Cortex of kidney (tissue), 1 donor: ENCODE results near the gene TMEM209.
"Not testable (repeated sequence)": the region's sequence is repeated elsewhere in the genome, so short reads cannot be mapped to it uniquely, and the experiment has no call there.

Experiments
- DNase-seq: peaks from one replicate; lab custom pipeline; 2025; lab: John Stamatoyannopoulos, UW

The TMEM209 gene

GRCh38 chr7:130126840-130127239, 78.4 kb downstream of the TMEM209 start:
- not testable (repeated sequence) for DNase-seq

DNA sequence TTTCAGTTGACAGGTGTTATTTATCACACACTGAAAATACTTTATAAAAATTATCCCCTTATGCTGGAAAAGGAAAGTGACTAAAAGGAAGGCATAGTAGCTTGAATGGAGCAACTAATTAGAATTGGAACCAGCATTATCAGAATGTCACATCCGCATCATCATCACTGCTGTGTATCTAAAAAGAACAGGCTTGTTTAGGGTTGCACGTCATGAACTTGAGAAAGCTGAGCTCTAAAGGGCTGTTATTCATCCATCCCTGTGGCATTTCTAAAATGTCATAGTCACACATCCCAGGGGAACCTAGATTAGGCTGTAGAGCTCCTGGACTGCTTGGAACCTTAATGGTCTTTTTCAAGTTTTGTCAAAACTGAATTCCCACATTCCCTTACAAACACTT, 80.5 kb downstream of the TMEM209 start:
- DNase-seq, result no peak

DNA sequence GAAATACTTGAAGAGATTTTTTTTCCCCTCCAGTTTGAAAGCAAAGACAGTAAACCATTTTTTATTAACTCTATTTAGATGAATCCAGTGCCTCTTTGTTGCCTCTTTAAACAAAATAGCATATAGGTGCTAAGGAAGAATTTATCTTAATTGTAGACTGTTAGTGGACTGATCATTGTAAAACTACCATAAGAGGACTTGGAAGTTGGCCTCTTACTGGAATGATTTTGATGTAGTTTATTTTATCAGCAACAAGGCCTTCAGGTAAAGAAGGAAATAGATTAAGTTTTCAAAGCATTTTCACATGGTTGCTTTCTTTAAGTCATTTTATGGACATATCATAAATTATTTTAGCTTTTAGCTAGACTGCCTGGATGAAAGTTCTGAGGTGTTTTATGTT, 81.7 kb downstream of the TMEM209 start:
- DNase-seq, result no peak

- no peak for DNase-seq
These were observed 86.4 kb downstream of the TMEM209 start for GRCh38 chr7:130118801-130119200.

DNA sequence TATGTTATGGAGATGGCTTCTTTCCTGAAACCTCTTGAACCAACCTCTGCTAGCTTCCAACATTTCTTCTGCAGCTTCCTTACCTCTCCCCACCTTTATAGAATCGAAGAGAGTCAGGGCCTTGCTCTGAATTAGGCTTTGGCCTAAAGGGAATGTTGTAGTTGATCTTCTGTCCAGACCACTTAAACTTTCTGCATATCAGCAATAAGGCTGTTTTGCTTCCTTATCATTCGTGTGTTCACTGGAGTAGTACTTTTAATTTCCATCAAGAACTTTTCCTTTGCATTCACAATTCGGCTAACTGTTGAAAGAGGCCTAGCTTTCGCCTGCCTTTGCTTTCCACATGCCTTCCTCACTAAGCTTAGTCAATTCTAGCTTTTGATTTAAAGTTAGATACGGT, 86.9 kb downstream of the TMEM209 start:
- DNase-seq, result no peak

- DNase-seq, result no peak
These were observed 90.4 kb downstream of the TMEM209 start for GRCh38 chr7:130114776-130115175.
